8988T (cell line): Measurements from ENCODE around the gene HRH2.
"Not testable (repeated sequence)": the region's sequence is repeated elsewhere in the genome, so short reads cannot be mapped to it uniquely, and the experiment has no call there.

Experiments used
- DNase-seq: peaks from one replicate; pipeline ENCODE4 v3.0.0; 2011

Gene HRH2

DNA sequence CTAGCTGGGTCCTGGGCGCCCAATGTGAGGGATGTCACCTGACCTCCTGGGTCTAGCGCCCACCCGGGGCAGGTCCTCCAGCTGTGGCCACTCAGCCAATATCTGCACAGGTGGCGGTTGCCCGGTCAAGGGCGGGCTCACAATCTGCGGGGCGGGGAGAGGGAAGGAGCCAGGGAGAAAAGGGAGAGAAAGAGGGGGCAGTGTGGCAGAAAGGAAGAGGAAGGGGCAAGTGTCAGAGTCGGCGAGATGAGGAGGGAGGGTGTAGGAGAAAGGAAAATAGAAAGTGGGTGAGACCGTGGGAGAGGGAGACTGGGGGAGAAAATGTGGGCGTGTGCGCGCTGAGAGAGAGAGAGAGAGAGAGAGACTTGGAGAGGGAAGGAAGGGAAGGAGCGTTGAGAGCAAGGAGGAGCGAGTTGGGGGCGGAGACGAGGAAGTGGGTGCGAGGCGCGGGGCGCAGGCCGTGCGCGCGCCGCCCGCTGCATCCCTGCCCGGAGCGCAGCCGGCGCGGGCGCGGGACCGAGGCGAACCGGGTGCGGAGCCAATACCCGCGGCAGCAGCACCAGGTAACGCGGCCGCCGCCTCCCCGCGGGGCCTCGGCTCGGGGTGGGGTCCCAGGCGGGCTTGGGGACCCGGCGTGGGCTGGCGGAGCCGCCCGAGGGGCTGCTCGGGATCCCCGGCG is at the start of gene HRH2:
TSS of gene HRH2 (plus strand) at position 479 of the 679 bp plus-strand sequence. CDS start 25,163 bp downstream, outside the sequence.
- no peak for DNase-seq

DNA sequence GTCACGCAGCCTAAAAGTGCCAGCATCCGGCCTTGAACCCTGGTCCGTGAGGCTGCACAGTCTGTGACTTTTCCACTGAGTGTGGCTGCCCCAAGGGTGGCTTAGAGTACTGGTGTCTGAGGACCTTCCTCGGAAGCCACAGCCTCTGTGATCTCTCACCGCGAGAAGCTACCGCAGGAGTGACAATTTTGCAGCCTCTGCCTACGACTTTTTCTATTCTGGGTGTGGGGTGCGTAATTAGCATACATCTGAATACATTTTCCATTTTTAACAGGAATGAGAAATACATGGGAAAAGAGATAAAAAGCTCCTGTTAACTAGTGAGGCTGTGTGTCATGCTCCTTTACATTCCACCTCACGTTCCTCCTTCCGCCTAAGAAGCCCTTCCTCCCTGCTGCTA is 48.3 kb upstream of the HRH2 start:
- DNase-seq, result no peak

GRCh38 chr5:175610381-175610780 is 47.5 kb upstream of the HRH2 start:
- no peak for DNase-seq

GRCh38 chr5:175610898-175611297 is 47.0 kb upstream of the HRH2 start:
- no peak for DNase-seq

GRCh38 chr5:175614223-175614815 is 43.6 kb upstream of the HRH2 start:
- no peak for DNase-seq

GRCh38 chr5:175614861-175615260 is 43.0 kb upstream of the HRH2 start:
- DNase-seq, result no peak

- no peak for DNase-seq
Observed at GRCh38 chr5:175616083-175616482, 41.8 kb upstream of the HRH2 start.

DNA sequence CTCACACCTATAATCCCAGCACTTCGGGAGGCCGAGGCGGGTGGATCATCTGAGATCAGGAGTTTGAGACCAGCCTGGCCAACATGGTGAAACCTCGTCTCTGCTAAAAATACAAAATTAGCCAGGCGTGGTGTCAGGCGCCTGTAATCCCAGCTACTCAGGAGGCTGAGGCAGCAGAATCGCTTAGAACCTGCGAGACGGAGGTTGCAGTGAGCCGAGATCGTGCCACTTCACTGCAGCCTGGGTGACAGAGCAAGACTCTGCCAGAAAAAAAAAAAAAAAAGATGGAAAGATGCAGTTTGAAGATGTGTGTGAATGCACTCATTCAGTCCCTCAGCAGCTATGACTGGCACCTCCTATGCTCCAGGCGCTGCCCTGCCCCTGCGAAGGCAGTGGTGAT is 41.3 kb upstream of the HRH2 start:
- DNase-seq, result not testable (repeated sequence)

GRCh38 chr5:175617447-175617846 is 40.4 kb upstream of the HRH2 start:
- DNase-seq, result no peak

GRCh38 chr5:175620527-175620926 is 37.3 kb upstream of the HRH2 start:
- no peak for DNase-seq

GRCh38 chr5:175621971-175622370 is 35.9 kb upstream of the HRH2 start:
- no peak for DNase-seq

GRCh38 chr5:175623088-175623487 is 34.8 kb upstream of the HRH2 start:
- no peak for DNase-seq

GRCh38 chr5:175624316-175624715 is 33.6 kb upstream of the HRH2 start:
- DNase-seq, result no peak

GRCh38 chr5:175627005-175627404 is 30.9 kb upstream of the HRH2 start:
- DNase-seq, result no peak

DNA sequence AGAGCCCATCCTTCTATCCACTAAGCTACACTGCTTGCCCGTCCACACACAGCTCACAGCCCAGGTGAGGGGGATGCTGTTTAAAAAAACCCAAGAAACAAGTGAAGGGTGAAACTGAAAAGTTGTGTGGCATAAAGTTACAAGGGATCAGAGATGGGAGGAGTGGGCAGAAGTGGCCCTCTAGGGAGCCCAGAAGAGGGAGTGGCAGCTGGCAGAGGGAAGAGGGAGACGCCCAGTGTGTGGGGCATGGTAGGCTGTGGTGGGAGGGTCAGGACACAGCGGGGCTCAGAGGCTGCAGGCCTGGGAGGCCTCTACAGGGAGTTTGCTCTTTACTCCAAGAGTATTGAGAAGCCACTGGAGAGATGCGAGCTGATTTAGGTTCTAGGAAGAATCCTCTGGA is 30.1 kb upstream of the HRH2 start:
- no peak for DNase-seq

DNA sequence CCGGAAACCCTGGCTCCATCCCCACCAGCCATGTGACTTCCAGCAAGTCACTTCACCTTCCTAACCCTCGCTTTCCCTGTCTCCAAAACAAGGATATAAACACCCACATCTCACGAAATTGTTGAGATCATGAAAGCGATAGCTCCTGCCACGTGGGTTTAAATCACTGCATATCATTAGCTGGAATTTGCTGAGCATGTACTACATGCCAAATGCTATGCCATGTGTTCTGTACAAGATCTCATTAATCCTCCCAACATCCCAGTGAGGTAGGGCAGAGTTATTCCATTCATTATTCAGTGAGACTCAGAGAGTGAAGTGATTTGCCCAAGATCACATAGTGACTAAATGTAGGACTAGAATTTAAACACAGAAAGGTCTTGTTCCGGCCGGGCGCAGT is 29.2 kb upstream of the HRH2 start:
- no peak for DNase-seq

DNA sequence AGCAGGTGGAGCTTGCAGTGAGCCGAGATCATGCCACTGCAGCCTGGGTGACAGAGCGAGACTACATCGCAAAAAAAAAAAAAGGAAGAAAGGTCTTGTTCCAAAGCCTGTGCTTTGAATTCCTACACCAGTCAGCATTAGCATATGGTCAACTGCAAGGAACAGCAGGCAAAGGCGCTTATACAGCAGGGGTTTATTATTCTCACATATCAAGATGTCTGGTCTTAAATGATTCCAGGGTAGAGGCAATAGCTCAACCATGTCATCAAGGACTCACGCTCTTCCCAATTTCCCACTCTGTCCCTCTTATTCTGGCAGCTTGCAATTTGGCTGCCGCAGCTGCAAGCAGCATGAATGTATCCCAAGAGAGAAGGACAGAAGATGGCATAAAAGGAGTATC is 28.6 kb upstream of the HRH2 start:
- no peak for DNase-seq

- no peak for DNase-seq
Observed at GRCh38 chr5:175629793-175630192, 28.1 kb upstream of the HRH2 start.

DNA sequence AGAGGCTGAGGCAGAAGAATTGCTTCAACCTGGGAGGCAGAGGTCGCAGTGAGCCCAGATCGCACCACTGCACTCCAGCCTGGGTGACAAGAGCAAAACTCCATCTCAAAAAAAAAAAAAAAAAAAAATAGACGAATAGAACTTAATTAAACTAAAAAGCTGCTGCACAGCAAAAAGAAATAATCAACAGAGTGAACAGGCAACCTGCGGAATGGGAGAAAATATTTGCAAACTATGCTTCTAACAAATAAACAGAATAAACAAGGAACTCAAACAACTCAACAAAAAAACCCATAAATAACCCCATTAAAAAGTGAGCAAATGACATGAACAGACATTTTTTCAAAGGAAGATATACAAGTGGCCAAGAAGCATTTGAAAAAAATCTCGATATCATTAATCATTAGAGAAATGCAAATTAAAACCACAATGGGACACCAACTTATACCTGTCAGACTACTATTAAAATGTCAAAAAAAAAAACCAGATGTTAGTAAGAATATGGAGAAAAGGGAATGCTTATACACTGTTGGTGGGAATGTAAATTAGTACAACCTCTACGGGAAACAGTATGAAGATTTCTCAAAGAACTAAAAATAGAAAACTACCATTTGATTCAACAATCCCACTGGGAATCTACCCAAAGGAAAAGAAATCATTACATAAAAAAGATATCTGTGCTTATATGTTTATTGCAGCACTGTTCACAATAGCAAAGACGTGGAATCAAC is 21.9 kb upstream of the HRH2 start:
- DNase-seq, result no peak

DNA sequence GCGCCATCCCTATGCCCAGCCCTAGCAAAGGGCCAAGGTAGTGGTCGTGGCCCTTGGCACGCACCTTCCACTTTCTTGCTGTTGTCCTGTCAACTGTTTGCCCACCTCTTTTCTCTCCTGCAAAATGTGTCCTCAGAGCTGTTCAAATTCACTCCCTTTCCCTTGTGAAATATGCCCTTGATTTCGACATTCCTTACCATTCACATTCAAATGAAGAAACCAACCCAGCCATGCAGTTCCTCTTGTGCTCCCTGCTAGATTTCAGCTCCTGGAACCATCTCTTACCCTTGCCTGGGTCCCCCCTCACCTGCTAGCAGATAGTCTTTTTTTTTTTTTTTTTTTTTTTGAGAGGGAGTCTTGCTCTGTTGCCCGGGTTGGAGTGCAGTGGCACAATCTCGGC is 19.6 kb upstream of the HRH2 start:
- DNase-seq, result no peak

DNA sequence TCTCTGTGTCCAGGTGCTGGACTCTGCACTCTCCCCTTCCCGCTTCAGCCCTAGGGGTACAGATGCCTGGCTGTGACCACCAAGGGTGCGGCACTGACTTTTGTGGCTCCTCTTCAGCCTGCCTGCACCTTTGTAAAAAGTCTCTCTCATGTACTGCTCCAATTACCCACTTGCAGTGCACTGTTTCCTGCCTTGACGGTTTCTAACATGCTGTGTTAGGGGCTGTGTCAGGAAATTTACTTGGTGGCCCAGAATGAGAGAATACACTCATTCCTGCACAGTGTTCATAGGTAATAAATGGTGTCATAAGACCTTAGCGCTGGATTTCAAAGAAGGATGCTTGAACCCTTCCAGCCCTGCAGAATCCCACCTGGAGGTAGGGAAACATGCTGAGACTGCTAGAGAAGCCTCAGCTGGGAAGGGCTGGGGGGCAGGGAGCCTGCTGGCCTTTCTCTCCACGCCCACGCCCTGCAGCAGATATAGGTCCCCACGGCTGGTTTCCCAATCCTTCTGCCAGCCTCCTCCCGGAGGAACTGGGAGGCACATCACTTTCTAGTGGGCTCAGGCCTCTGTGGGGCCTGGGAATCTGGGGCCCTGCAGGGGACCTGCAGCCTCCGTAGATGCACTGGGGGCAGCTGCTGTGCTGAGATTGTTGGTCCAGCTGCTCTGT is 17.6 kb upstream of the HRH2 start:
- DNase-seq, result no peak

- no peak for DNase-seq
Observed at GRCh38 chr5:175642998-175643397, 14.9 kb upstream of the HRH2 start.

GRCh38 chr5:175646251-175646650 is 11.6 kb upstream of the HRH2 start:
- DNase-seq, result no peak

DNA sequence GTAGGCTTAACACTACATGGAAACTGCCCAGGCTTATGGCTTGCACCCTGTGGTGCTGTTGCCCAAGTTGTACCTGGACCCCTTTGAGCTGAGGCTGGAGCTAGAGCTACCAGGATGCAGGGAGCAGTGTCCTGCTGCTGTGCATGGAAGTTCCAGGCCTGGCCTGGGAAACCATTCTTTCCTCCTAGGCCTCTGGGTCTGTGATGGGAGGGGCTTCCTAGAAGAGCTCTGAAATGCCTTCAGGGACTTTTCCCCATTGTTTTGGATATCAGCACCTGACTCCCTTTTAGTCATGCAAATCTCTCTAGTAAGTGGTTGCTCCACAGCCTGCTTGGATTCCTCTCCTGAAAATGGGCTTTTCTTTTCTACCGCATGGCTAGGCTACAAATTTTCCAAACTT is 7.9 kb upstream of the HRH2 start:
- no peak for DNase-seq
